ENCODE results near the gene HSD17B12.

DNA sequence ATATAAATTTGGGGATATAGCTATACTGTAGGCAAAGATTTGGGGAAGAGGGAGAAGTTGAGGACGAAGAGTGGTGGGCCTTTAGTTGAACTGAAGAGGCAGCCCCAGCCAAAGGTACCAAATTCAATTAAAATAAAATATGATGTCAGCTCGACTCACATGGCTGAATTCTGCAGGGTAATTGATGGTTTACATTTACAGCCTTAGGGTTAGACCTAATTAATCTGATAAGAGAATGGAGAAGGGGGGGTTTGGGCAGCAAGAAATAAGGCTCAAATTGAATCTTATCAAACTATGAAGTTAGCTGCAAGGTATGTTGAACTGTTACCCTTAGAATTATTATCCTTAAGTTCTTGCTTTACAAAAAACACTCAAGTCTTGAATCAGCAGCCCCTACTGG, 3.6 kb upstream of the HSD17B12 start:
- no peak for TF ChIP-seq CTCF (conservative IDR thresholded peaks at IDR 0.05; ENCODE audit: low read depth, low read length)
- TF ChIP-seq, protein P1, sequence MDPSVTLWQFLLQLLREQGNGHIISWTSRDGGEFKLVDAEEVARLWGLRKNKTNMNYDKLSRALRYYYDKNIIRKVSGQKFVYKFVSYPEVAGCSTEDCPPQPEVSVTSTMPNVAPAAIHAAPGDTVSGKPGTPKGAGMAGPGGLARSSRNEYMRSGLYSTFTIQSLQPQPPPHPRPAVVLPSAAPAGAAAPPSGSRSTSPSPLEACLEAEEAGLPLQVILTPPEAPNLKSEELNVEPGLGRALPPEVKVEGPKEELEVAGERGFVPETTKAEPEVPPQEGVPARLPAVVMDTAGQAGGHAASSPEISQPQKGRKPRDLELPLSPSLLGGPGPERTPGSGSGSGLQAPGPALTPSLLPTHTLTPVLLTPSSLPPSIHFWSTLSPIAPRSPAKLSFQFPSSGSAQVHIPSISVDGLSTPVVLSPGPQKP (IDR thresholded peaks at IDR 0.05; ENCODE audit: borderline replicate concordance, low read depth, low read length): no peak
- no peak for TF ChIP-seq CHD1 (IDR thresholded peaks at IDR 0.05; ENCODE audit: low read depth, low read length)
- TF ChIP-seq POLR2A (IDR thresholded peaks at IDR 0.05; ENCODE audit: low read depth, low read length): no peak
- no peak for TF ChIP-seq SMC3 (IDR thresholded peaks at IDR 0.05; ENCODE audit: low read depth, low read length)
- TF ChIP-seq RAD21 (IDR thresholded peaks at IDR 0.05; ENCODE audit: low read length): no peak
- TF ChIP-seq, protein P2, sequence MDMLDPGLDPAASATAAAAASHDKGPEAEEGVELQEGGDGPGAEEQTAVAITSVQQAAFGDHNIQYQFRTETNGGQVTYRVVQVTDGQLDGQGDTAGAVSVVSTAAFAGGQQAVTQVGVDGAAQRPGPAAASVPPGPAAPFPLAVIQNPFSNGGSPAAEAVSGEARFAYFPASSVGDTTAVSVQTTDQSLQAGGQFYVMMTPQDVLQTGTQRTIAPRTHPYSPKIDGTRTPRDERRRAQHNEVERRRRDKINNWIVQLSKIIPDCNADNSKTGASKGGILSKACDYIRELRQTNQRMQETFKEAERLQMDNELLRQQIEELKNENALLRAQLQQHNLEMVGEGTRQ (IDR thresholded peaks at IDR 0.05; ENCODE audit: low read depth, low read length): no peak
- no peak for TF ChIP-seq MAZ (IDR thresholded peaks at IDR 0.05; ENCODE audit: borderline replicate concordance, low read depth, low read length)
- no peak for TF ChIP-seq MXI1 (IDR thresholded peaks at IDR 0.05; ENCODE audit: borderline replicate concordance, low read depth, low read length)
- no peak for TF ChIP-seq BHLHE40 (IDR thresholded peaks at IDR 0.05; ENCODE audit: low read depth, low read length)
- no peak for TF ChIP-seq RFX5 (IDR thresholded peaks at IDR 0.05; ENCODE audit: low read depth, low read length)
- no peak for TF ChIP-seq CEBPB (IDR thresholded peaks at IDR 0.05; ENCODE audit: low read depth, low read length)
- no peak for TF ChIP-seq FOS (IDR thresholded peaks at IDR 0.05; ENCODE audit: low read depth, low read length)
- TF ChIP-seq RCOR1 (IDR thresholded peaks at IDR 0.05; ENCODE audit: insufficient replicate concordance, low read length): no peak

All from IMR-90 (cell line).